SK-N-DZ (cell line): ENCODE data around the gene POU4F3. TPM values are rescaled to one million over a fixed set of nuclear protein-coding genes. Genes with fewer than 3 reads are reported as not detected.
"Not testable (repeated sequence)": the region's sequence is repeated elsewhere in the genome, so short reads cannot be mapped to it uniquely, and the experiment has no call there.

Source experiments
- DNase-seq: peaks from one replicate; pipeline ENCODE4 v3.0.0-alpha.2; 2015; ENCODE audit warnings: low spot score
- polyA plus RNA-seq, 2 experiments: library from polyadenylated mRNA; depleted of rRNA; stranded (reverse); fragments of >200 nt; gene quantifications; 2 replicates each; pipeline ENCODE4 v1.2.3, GENCODE V29; 2014

POU4F3 gene, protein sequence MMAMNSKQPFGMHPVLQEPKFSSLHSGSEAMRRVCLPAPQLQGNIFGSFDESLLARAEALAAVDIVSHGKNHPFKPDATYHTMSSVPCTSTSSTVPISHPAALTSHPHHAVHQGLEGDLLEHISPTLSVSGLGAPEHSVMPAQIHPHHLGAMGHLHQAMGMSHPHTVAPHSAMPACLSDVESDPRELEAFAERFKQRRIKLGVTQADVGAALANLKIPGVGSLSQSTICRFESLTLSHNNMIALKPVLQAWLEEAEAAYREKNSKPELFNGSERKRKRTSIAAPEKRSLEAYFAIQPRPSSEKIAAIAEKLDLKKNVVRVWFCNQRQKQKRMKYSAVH
- not detected in 2 replicates for polyA plus RNA-seq (2014; cell fraction: cytosol; rRNA removed)
- polyA plus RNA-seq (2014; cell fraction: nucleus; rRNA removed): not detected in 2 replicates

DNA sequence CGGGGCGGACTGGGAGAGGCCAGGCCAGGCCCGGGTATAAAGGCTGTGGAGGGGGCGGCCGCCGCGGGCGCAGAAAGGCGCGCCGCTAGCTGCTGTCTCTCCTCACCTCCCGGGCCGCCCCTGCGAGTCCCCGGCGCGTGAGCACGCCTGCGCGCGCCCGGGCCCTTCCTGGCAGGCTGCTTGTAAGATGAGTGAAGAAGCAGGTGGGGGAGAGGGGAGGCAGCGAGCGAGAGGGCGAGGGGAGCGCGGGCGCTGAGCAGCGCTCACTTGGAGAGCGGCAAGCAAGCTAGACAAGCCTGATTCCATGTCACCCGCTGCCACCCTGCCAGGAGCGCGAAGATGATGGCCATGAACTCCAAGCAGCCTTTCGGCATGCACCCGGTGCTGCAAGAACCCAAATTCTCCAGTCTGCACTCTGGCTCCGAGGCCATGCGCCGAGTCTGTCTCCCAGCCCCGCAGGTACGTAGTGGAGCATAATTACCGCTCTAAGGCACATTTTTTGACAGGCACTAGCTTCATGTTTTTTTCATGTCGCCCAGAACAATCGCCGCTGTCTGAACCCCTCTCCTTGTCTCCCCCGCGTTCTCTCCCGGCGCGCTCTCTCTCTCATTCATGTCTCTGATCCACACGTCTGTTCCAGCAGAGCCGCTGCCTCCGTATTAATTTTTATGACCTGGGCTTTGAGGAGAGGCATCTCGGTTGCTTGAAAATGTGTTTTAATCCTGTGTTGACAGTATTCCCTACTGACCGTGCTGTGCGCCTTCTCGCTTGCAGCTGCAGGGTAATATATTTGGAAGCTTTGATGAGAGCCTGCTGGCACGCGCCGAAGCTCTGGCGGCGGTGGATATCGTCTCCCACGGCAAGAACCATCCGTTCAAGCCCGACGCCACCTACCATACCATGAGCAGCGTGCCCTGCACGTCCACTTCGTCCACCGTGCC, at the start of gene POU4F3:
TSS of gene POU4F3 (plus strand) at position 66 of the 941 bp plus-strand sequence. CDS start at position 340, 274 bp downstream.
- no peak for DNase-seq

DNA sequence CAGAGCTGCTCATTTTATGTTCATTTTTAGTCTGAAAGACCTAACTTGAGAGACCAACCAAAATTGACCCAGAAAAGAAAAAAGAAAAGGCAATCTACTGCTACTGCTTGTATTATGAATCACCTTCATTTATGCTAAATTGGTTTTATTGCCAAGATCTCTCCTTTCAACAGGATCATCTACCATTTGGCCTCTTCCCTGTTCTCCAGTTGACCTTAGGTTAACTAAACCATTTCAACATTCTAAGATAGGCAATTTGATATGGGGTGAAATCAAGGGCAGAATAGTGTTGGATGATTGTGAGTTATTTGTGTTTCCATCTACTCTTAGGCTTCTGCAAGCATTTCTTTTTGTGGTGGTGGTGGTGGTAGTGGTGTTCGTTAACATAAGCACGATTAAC, 48.3 kb upstream of the POU4F3 start:
- DNase-seq: no peak

DNA sequence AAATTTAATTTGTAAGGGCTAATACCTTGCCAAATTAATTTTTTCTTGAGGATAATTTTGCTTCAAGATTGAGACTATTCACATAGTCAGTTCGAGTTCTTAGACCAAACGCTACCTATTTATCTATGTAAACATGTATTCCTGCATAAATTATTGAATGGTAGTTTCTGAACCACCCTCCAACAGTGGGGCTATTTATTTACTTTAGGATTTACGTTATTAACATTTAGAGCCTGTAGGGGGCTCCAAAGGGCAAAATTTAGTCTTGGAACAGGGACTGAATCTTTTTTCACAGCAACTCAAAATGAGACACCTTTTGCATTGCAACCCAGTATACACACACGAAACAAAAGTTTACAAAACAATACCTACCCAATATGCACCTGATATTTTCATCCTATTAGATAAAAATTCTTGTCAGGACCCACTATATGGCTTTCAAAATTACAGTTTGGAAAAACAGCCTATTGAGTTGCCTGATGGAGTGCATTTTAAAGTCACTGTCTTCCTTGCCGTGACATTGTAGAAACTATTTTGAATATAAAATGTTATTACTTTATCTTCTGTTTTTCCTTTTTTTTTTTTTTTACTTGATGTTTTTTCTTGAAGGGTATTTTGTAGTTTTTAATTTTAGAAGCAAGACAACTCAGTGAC, 47.1 kb upstream of the POU4F3 start:
- peak; percentile 63 for DNase-seq

DNA sequence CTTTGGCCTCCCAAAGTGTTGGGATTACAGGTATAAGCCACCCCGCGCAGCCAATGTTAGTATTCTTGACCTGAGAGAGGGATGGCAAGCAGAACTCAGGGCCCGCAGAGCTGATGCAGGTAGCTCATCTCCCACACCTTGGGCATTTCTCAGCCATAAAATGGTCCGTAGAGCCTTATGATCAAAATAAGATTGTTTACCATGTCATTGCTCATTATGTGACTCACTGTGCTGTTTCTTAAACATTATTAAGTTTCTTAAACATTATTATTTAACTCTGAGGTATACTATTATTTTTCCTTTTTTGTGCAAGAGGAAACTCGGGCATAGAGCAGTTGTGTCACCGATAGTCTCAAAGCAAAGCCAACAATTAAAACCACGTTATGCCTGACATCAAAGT, 42.4 kb upstream of the POU4F3 start:
- DNase-seq: no peak

DNA sequence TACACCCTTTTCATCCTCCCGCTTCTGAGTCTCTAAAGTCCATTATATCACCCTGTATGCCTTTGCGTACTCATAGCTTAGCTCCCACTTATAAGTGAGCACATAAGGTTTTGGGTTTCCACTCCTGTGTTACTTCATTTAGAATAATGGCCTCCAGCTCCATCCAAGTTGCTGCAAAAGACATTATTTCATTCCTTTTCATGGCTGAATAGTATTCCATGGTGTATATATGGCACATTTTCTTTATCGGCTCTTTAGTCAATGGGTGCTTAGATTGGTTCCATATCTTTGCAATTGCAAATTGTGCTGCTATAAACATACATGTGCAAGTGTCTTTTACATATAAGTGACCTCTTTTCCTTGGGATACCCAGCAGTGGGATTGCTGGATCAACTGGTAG, 39.7 kb upstream of the POU4F3 start:
- DNase-seq: not testable (repeated sequence)

DNA sequence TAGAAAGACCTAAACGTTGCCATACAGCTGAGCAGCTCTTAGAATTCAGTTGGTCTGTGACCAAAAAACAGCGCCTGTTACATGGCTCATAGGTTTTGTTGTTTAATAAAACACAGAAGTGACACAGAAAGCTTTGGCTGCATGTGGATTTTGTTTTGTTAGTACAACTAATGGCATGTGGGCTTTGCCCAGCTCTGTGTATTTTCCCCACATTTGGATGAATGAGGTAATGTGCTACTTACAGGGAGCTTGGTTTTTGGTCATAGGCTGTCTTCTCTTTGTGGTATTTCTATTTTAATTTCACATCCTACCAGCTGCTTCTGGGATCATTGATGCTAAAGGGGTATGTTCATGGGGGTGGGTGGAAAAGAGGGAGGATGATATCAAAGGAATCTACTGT, 37.0 kb upstream of the POU4F3 start:
- DNase-seq: no peak

DNA sequence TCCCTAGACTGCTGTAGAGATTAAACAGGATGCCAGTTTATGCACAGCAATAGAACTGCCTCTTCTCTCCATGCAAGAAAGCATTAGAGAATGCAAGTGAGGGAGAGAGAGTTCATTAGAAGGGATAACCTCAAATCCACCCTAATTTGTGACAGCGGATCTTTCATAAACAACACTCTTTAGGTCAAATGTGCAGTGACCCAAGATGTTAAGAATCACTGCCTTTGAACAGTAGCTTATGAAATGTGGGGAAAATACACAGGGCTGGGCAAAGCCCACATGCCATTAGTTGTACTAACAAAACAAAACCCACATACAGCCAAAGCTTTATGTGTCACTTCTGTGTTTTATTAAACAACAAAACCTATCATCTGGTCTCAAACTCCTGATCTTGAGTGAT, 36.2 kb upstream of the POU4F3 start:
- DNase-seq: no peak

DNA sequence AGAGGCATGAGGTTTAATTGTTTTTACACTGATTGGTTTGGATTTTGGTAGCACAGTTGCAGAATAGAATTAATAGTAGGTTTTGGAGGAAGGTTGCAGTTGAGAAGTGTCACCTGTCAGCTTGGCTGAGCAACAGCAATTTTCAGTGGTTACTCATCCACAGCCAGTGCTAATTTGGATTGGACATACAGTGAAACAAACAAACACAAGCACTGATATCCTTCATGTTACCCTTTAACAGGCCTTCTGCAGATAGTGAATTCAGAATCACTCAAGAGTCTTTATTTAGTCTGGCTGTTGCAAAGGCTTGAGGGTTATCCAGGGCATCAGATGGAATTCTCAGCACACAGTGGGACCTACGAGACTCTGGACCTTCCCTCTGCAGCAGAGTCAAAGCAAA, 31.8 kb upstream of the POU4F3 start:
- DNase-seq: no peak

DNA sequence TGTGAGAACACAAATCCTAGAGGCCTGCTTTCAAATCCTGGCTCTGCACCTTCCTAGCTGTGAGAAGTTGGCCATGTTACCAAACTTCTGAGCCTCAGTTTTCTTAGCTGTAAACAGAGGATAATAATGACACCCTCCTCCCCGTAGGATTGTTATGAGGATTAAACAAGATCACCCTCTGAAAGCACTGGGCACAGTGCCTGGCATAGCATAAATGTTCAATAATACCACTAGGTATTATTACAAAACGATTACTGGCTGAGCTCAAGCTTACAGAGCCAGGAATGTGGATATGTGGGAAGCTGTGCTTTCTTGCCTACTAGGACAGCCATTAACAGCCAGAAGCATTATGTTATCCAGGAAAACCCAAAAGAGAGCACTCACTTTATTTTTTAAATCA, 30.8 kb upstream of the POU4F3 start:
- DNase-seq: no peak

DNA sequence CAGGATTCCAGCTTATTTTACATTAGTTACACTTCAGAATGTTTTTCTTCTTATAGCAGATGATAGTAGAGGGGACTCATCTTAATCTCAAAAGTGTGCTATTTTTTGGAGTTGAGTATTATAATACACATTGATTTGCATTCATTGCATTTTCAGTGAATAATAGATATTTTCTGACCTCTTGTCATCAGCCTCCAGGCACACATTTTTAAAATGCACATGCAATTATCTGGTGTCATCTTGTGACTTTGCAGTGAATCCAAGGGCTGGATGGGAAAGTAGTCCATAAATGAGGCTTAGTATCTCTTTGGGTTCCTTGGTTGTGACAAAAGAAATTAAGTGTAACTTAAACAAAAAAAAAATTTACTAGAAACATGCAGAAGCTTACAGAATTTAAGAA, 28.1 kb upstream of the POU4F3 start:
- no peak for DNase-seq

DNA sequence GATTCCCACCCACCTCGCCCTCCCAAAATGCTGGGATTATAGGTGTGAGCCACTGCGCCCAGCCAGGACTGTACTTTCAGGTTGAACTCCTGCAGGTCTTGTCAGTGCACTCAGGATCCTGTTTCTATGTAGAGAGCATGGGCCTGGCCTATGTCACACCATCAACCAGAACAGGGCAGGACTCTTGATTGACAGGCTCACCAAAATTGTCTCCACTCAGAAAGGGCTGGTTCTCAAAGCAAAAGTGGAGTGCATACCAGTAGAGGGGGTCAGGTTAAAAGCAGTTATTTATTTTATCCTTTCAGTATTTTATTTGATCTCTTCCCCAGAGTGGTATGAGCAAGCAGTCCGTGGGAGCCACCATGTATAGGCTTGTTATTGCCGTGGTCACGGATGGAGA, 27.4 kb upstream of the POU4F3 start:
- DNase-seq: no peak

DNA sequence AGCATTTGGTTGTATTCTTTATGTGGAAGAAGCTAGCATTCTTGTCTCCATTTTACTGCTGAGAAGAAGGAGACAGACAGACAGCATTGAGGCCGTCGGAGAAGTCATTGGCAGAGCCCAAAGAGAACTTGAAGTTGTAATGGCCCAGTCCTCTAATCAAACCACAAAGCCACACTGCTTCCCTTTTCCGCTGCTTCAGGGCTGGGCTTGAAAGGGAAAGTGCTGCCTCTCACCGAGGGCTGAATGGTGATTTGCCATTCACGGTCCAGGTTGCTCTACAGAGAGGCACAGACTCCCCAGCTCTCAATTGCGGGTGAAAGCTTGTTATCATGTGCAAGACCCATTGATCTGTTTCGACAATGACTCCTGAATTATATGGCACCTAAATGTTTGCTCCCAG, 25.6 kb upstream of the POU4F3 start:
- no peak for DNase-seq

DNA sequence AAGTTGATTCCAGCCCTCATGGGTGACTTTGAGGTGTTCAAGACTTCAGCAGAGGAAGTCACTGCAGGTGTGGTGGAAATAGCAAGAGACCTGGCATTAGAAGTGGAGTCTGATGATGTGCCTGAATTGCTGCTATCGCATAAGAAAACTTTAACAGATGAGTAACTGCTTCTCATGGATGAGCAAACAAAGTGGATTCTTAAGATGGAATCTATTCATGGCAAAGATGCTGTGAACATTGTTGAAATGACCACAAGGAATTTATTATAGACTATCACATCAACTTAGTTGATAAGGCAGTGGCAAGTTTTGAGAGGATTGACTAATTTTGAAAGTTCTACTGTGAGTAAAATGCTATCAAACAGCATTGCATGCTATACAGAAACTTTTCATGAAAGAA, 17.1 kb upstream of the POU4F3 start:
- DNase-seq: no peak

DNA sequence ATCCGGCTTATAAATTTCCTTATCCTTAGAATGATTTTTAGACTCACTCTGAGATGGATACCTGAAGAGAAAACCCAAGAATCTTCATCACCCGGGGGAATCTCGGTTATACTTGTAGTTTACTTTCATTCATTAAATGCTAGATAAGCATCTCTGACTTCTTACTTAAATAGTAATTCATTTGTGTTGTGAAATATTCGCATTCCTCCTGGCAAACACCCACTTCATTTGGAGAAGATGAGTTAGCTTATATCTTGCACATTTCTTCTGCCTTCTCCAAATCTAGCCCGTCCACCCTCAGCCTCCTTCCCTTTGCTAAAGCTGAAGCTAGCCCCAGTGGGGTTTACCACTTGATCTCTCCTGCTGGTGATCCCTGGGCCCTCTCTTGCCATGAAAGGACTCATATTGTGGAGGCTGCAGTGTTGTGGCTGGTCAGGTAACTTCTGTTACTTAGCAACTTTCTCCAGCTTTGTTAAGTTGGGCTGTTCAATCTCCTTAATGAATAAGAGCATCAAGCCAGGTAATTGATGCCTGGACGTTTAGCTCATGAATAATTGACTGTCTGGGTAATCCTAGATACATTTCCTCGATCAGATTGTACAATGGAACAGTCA, 11.3 kb upstream of the POU4F3 start:
- DNase-seq: no peak

DNA sequence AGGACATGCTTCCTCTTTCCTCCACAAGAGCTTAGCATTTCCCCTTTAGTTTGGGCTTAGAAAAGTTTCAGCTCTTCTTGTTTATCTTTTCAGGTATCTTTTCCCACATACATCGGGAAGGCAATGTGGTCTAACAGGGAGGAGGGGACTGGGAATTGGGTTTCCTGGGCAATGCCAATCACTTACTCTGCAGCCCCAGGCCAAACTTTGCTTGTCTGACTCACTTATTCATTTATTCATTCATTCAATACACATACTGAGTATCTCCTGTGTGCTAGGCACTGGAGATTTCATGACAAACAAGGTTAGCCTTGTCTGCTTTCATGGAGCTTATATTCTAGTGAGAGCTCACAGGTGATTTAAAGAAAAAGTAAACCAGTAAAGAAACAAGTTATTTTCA, 10.7 kb upstream of the POU4F3 start:
- DNase-seq: no peak

DNA sequence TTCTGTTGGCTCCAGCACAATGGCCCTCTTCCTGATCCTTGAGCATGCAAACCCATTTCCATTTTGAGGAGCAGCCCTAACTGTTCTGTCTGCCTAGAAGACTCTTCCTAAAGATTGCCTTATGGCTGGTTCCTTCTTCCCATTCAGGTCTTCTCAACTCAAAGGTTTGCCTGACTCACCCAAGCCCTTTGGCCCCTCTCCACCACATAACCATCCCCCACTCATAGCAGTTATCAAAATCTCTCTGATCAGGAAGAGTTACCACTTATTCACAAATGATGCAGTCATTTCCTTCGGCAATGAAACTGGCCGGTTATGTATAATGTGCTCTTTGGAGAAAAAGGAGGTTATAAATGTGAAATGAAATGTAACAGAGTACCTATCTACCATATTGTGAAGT, 8.9 kb upstream of the POU4F3 start:
- no peak for DNase-seq

DNA sequence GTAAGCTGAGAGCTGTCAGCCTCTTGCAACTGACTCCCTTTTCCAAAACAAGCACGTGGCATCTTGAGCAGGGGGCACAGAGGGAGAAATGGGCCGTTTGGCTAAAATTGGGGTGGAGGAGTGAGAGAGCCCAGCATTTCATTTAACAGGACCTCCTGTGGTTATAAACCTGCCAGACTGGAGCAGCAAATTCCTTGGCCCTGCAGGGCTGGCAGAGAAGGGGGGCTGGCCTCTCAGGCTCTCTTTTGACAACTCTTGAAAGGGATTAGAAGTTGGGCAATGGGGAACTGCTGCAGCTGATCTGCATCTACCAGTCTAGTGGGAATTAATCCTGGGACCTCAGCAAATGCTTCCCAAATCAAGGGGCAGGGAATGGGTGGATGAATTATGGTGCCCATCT, 7.2 kb upstream of the POU4F3 start:
- no peak for DNase-seq

DNA sequence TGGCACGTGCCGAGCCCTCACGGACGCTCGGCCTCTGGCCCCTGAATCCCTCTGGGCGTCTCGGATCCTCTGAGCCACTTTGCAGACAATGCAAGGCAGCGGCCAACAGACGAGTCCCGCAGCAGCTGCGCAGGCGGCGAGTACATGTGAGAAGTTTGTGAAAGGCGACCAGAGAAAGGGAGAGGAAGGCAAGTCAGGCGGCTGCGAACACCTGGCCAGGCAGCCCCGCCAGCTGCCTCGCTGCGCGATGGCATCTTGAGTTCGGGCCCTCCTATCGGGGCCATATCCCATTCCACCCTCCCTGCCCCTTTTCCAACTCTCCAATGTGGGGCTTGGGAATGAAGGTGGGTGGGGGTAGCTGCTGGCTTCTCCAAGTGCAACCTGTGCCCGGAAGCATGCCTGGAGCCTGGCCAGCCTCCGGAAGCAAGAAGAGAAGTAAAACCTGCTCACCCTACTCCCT, 4.5 kb upstream of the POU4F3 start:
- DNase-seq: no peak

DNA sequence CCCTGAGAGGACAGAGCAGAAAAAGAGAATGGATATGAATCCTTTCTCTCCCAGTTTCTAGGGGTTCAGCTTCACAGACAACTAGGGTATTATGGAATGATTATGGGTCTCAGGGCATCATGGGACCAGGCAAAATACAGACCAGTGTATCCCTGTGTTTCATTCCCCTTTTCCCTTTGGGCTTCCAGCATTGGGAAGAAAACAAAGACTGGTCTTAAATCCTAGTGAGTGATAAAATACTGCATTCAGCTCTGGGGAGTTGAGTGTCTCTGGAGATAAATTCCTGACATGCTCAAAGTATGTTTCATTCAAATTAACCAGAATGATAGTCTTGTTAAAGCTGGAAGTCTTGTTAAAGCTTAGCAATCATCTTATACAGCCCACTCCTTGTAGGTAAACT, 2.4 kb upstream of the POU4F3 start:
- DNase-seq: no peak

DNA sequence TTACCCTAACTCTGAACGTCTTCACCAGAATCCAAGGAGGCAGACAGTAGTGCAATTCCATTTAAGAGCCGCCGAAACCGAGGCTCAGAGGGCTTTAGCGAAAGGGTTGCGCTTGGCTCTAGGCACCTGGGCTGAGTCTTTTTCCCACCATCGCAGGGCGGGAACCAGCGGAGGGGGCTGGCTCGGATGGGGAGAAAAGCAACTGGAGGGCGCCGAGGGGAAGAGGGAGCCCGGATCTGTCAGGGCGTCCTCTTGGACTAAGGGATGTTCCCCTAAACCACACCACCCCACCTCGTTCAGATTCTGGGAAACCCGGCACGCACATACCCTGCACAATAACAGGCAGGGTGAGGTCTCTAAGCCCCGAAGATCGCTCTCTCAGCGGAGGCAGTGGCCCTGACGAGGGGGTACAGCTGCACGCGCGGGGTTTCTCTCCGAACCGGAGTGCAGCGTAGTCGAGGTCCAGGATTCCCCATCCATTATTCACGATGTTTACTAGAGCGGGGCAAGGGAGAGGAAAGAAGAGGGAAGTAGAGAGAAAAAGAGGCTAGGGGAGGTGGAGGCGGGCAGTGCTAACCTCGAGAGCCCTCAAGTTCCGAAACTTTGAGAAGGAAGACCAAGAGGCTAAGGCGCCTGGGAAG, 1.3 kb upstream of the POU4F3 start:
- no peak for DNase-seq

DNA sequence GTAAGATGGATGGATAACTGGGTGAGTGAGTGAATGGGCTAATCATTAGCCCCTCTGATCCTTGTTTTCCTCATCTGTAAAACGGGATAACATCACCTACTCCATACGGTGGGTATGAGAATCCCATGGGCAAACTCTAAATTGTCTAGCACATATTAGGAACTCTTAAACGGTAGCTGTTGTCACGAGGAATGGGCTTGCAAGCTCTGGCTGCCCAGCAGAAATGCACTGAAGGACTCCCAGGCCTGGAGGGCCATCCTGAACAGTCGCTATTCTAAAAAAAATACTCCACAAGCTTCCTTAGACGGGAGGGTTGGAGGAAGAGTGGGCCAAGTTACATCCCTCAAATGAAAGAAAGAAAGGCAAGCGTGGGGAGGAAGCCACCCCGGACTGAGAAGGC, 711 bp upstream of the POU4F3 start:
- DNase-seq: no peak
